A549 (cell line): ENCODE measurements around the gene TUBA8. TPM values are rescaled to one million over a fixed set of nuclear protein-coding genes. Genes with fewer than 3 reads are reported as not detected.

Experiments
- ATAC-seq, 2 experiments: fragments of 200-7000 bp in 1 of 2; fragments of >200 bp in 1 of 2; cut with Nextera tagmentation in 1 of 2; cut with Tn5 transposase in 1 of 2; 3 replicates each; pipeline versions ENCODE4 v1.8.0 to v1.9.1; 2018 to 2020; ENCODE audit warnings: mild to moderate bottlenecking in 1 of 2, moderate library complexity in 1 of 2
- CTCF ChIA-PET: fragments of 300-600 bp; sonication (Branson Sonifier 250); formaldehyde crosslinking; extraction: SDS; loops from one replicate; lab custom pipeline; 2021; ENCODE audit warnings: antibody characterized with exemption, inconsistent platforms; lab: Yijun Ruan, JAX
- POLR2A ChIA-PET: fragments of 350-600 bp; formaldehyde crosslinking; extraction: SDS; loops from one replicate; lab custom pipeline; 2021; ENCODE audit warnings: antibody characterized with exemption, inconsistent platforms; lab: Yijun Ruan, JAX
- DNase-seq, 2 experiments: peaks; one replicate each; pipeline versions ENCODE4 v3.0.0 to v3.0.0-alpha.2; 2011 to 2016; ENCODE audit warnings: low read depth in 1 of 2, low spot score in 1 of 2
- FAIRE-seq: peaks from 2 replicates; lab custom pipeline; 2011; peaks lifted over from hg19 to GRCh38; lab: Jason Lieb, UNC
- H3K27ac ChIP-seq, 2 experiments: fragments of >200 bp; sonication (Bioruptor Twin); formaldehyde crosslinking; 3 replicates each; pipeline ENCODE4 v1.5.1; 2016 to 2017
- H3K4me1 ChIP-seq: fragments of >200 bp; sonication (Bioruptor Twin); formaldehyde crosslinking; 3 replicates; pipeline ENCODE4 v1.6.1; 2016
- H3K4me2 ChIP-seq: fragments of >200 bp; sonication (Bioruptor Twin); formaldehyde crosslinking; 3 replicates; pipeline ENCODE4 v1.6.1; 2016
- H3K4me3 ChIP-seq: fragments of >200 bp; sonication (Bioruptor Twin); formaldehyde crosslinking; 3 replicates; pipeline ENCODE4 v1.5.1; 2016
- H3K9me3 ChIP-seq: fragments of >200 bp; sonication (Bioruptor Twin); formaldehyde crosslinking; 3 replicates; pipeline ENCODE4 v1.6.1; 2016
- ATOH8 ChIP-seq: fragments of 250-450 bp; sonication (Bioruptor Pico); IDR thresholded peaks from 2 replicates; pipeline ENCODE4 v1.5.0; 2020; ENCODE audit warnings: low read depth, mild to moderate bottlenecking, moderate library complexity
- BCL3 ChIP-seq: fragments of >200 bp; sonication (Bioruptor Twin); formaldehyde crosslinking; IDR thresholded peaks from 3 replicates; pipeline ENCODE4 v1.6.1; 2016
- BHLHE40 ChIP-seq: IDR thresholded peaks from 2 replicates; pipeline ENCODE4 v1.6.1; 2012; ENCODE audit warnings: low read depth, low read length, inconsistent platforms
- CHD2 ChIP-seq: fragments of 150-350 bp; IDR thresholded peaks from 2 replicates; pipeline ENCODE4 v1.6.1; 2014; ENCODE audit warnings: low read length; ENCODE audit not compliant: partially characterized antibody
- EP300 ChIP-seq, 2 experiments: fragments of >200 bp; sonication (Bioruptor Twin); formaldehyde crosslinking; IDR thresholded peaks; 2 replicates in 1 of 2; 3 replicates in 1 of 2; pipeline ENCODE4 v1.6.1; 2016 to 2017
- ESRRA ChIP-seq: fragments of 150-350 bp; IDR thresholded peaks from 2 replicates; pipeline ENCODE4 v1.6.1; 2014; ENCODE audit warnings: mild to moderate bottlenecking, low read length, borderline replicate concordance
- HDAC2 ChIP-seq: fragments of 200-600 bp; sonication (generic); IDR thresholded peaks from 2 replicates; pipeline ENCODE4 v1.6.1; 2016
- HEYL ChIP-seq: fragments of 250-450 bp; sonication (Bioruptor Pico); IDR thresholded peaks from 2 replicates; pipeline ENCODE4 v1.8.0; 2021; ENCODE audit warnings: mild to moderate bottlenecking, moderate library complexity
- HOXB5 ChIP-seq: fragments of 250-450 bp; sonication (Bioruptor Pico); IDR thresholded peaks from 2 replicates; pipeline ENCODE4 v1.5.0; 2020; ENCODE audit warnings: mild to moderate bottlenecking, moderate library complexity
- KDM1A ChIP-seq: fragments of 200-600 bp; sonication (generic); IDR thresholded peaks from 2 replicates; pipeline ENCODE4 v1.6.1; 2016; ENCODE audit warnings: low read depth, mild to moderate bottlenecking
- MAFK ChIP-seq: fragments of 450-650 bp; IDR thresholded peaks from 2 replicates; pipeline ENCODE4 v1.6.1; 2014; ENCODE audit not compliant: partially characterized antibody
- MAZ ChIP-seq: fragments of 150-350 bp; IDR thresholded peaks from 2 replicates; pipeline ENCODE4 v1.6.1; 2014; ENCODE audit warnings: antibody characterized with exemption, low read depth, low read length, borderline replicate concordance
- MYC ChIP-seq: IDR thresholded peaks from 2 replicates; pipeline ENCODE4 v1.6.1; 2012; ENCODE audit warnings: mild to moderate bottlenecking, inconsistent platforms, low read length, improper control_type of control experiment, borderline replicate concordance
- PHF8 ChIP-seq: fragments of 200-600 bp; sonication (generic); IDR thresholded peaks from 2 replicates; pipeline ENCODE4 v1.6.1; 2016; ENCODE audit warnings: low read depth, mild to moderate bottlenecking, antibody characterized with exemption, moderate library complexity, borderline replicate concordance
- POLR2A ChIP-seq: IDR thresholded peaks from 2 replicates; pipeline ENCODE4 v1.6.1; 2012; ENCODE audit warnings: mild to moderate bottlenecking, low read length
- POLR2AphosphoS2 ChIP-seq: conservative IDR thresholded peaks from 2 replicates; pipeline ENCODE4 v1.6.1; 2012; ENCODE audit warnings: low read length, improper control_type of control experiment, inconsistent platforms
- TP53 ChIP-seq: fragments of 250-450 bp; sonication (Bioruptor Pico); IDR thresholded peaks from 2 replicates; pipeline ENCODE4 v1.5.0; 2021; ENCODE audit warnings: mild to moderate bottlenecking, moderate library complexity
- ZC3H11A ChIP-seq: fragments of 450-650 bp; IDR thresholded peaks from 2 replicates; pipeline ENCODE4 v1.6.1; 2014; ENCODE audit warnings: antibody characterized with exemption, mild to moderate bottlenecking
- WGBS: methylation state at CpG from one replicate; pipeline ENCODE4 v1.1.6; 2017; ENCODE audit errors: missing lambda C conversion rate; 5-methylcytosine and 5-hydroxymethylcytosine counted together
- polyA plus RNA-seq, 4 experiments: library from polyadenylated mRNA; depleted of rRNA in 3 of 4; stranded (reverse); fragments of >200 nt; fragmentation: RNase III in 1 of 4; extraction: RNeasy Plus Mini Kit Qiagen cat#74134 plus additional on column Dnase treatment in 1 of 4; gene quantifications; 2 replicates in 3 of 4; 3 replicates in 1 of 4; pipeline ENCODE4 v1.2.3, GENCODE V29; 2011 to 2017
- TF ChIP-seq, protein P1 (sequence below): fragments of 200-600 bp; sonication (generic); IDR thresholded peaks from 2 replicates; pipeline ENCODE4 v1.6.1; 2016; ENCODE audit warnings: antibody characterized with exemption, mild to moderate bottlenecking, moderate library complexity
- TF ChIP-seq, protein P2 (sequence below): fragments of 150-350 bp; IDR thresholded peaks from 2 replicates; pipeline ENCODE4 v1.6.1; 2014; ENCODE audit warnings: low read depth, mild to moderate bottlenecking, low read length

The TUBA8 gene
- polyA plus RNA-seq, 2 of the 4 experiments (the other 2 are of a cell fraction): 0.13 to 0.66 TPM

- no peak overlapping the region; the same call in 2 of the 3 replicates for H3K4me3 ChIP-seq
- ATAC-seq (peak in 1 of 2 experiments; percentile 25; a peak in 1 of 6 replicates), DNase-seq (no peak), FAIRE-seq (no peak)
- no peak for TF ChIP-seq BCL3
- TF ChIP-seq PHF8: no peak
- no peak for TF ChIP-seq POLR2A
- TF ChIP-seq, protein P1, sequence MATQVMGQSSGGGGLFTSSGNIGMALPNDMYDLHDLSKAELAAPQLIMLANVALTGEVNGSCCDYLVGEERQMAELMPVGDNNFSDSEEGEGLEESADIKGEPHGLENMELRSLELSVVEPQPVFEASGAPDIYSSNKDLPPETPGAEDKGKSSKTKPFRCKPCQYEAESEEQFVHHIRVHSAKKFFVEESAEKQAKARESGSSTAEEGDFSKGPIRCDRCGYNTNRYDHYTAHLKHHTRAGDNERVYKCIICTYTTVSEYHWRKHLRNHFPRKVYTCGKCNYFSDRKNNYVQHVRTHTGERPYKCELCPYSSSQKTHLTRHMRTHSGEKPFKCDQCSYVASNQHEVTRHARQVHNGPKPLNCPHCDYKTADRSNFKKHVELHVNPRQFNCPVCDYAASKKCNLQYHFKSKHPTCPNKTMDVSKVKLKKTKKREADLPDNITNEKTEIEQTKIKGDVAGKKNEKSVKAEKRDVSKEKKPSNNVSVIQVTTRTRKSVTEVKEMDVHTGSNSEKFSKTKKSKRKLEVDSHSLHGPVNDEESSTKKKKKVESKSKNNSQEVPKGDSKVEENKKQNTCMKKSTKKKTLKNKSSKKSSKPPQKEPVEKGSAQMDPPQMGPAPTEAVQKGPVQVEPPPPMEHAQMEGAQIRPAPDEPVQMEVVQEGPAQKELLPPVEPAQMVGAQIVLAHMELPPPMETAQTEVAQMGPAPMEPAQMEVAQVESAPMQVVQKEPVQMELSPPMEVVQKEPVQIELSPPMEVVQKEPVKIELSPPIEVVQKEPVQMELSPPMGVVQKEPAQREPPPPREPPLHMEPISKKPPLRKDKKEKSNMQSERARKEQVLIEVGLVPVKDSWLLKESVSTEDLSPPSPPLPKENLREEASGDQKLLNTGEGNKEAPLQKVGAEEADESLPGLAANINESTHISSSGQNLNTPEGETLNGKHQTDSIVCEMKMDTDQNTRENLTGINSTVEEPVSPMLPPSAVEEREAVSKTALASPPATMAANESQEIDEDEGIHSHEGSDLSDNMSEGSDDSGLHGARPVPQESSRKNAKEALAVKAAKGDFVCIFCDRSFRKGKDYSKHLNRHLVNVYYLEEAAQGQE: no peak
- TF ChIP-seq MAZ: no peak
- no peak for TF ChIP-seq ATOH8 (CRISPR knock-in tag)
- no peak for TF ChIP-seq ESRRA
- TF ChIP-seq HOXB5 (CRISPR knock-in tag): no peak
- TF ChIP-seq, protein P2, sequence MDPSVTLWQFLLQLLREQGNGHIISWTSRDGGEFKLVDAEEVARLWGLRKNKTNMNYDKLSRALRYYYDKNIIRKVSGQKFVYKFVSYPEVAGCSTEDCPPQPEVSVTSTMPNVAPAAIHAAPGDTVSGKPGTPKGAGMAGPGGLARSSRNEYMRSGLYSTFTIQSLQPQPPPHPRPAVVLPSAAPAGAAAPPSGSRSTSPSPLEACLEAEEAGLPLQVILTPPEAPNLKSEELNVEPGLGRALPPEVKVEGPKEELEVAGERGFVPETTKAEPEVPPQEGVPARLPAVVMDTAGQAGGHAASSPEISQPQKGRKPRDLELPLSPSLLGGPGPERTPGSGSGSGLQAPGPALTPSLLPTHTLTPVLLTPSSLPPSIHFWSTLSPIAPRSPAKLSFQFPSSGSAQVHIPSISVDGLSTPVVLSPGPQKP: no peak
- no peak for TF ChIP-seq HEYL (CRISPR knock-in tag)
- no peak for TF ChIP-seq MYC
- no peak for TF ChIP-seq CHD2
- no peak for TF ChIP-seq HDAC2
- no peak for TF ChIP-seq POLR2AphosphoS2
- no peak for TF ChIP-seq TP53
- no peak for TF ChIP-seq ZC3H11A
- no peak for TF ChIP-seq KDM1A
- no peak for TF ChIP-seq BHLHE40
- no peak for TF ChIP-seq EP300 (IDR thresholded peaks at IDR 0.05)
- TF ChIP-seq MAFK: no peak
- ChIA-PET POLR2A (no interaction called here), CTCF (interaction anchor here (1.1 kb wide), 1 partner anchor 20 kb away, joined by 3 read pairs; no protein-coding TSS in a partner anchor)
- H3K4me2 ChIP-seq: no peak overlapping the region; the same call in 2 of the 3 replicates
- WGBS: 73% methylated on average over 14 of the region's 14 CpGs
- no peaks in the 10 kb centered on the region for H3K9me3 ChIP-seq
- H3K4me1 ChIP-seq: no peaks in the 10 kb centered on the region
- no peak overlapping the region for H3K27ac ChIP-seq
Observed at GRCh38 chr22:18109410-18110193, 1.0 kb upstream of the TUBA8 start.
